Gastrocnemius medialis (tissue), 4 donors: Measurements from ENCODE around the gene CFAP46. TPM values are rescaled to one million over a fixed set of nuclear protein-coding genes. Genes with fewer than 3 reads are reported as not detected.

Experiments
- ATAC-seq, 2 donors: fragments of 150-250 bp; one replicate each; pipeline ENCODE4 v1.9.1; 2016
- DNase-seq, 2 donors: peaks; one replicate each; pipeline ENCODE4 v3.0.0-alpha.2; 2019
- H3K27ac ChIP-seq, 4 donors: fragments of 200-600 bp; sonication (generic); 1 replicate in 1 of 4; 2 replicates in 3 of 4; pipeline ENCODE4 v1.5.1; 2016 to 2018; ENCODE audit warnings: mild to moderate bottlenecking in 2 of 4, moderate library complexity in 1 of 4
- H3K27me3 ChIP-seq, 3 donors: fragments of 200-600 bp; sonication (generic) in 2 of 3; 1 replicate in 1 of 3; 2 replicates in 2 of 3; pipeline versions ENCODE4 v1.5.1 to v1.6.0; 2016 to 2019; ENCODE audit warnings: mild to moderate bottlenecking in 1 of 3, moderate library complexity in 1 of 3
- H3K36me3 ChIP-seq, 2 donors: fragments of 200-600 bp; sonication (generic) in 1 of 2; one replicate each; pipeline ENCODE4 v1.5.1; 2017 to 2018
- H3K4me1 ChIP-seq, 2 donors: fragments of 200-600 bp; sonication (generic) in 1 of 2; one replicate each; pipeline ENCODE4 v1.5.1; 2016 to 2017; ENCODE audit warnings: mild to moderate bottlenecking in 2 of 2
- H3K4me3 ChIP-seq, 4 donors: fragments of 200-600 bp; sonication (generic) in 3 of 4; 1 replicate in 1 of 4; 2 replicates in 3 of 4; pipeline ENCODE4 v1.5.1; 2016 to 2019; ENCODE audit warnings: mild to moderate bottlenecking in 2 of 4
- H3K9me3 ChIP-seq, 3 donors: fragments of 200-600 bp; sonication (generic) in 2 of 3; 1 replicate in 1 of 3; 2 replicates in 2 of 3; pipeline ENCODE4 v1.5.1; 2016 to 2019
- CTCF ChIP-seq, 5 experiments: fragments of 450-650 bp in 3 of 5; fragments of 200-600 bp in 2 of 5; sonication (generic) in 2 of 5; IDR thresholded peaks in 4 of 5; conservative IDR thresholded peaks in 1 of 5; 1 replicate in 4 of 5; 2 replicates in 1 of 5; pipeline ENCODE4 v1.5.1; 2016 to 2019; ENCODE audit warnings: antibody characterized with exemption in 5 of 5, mild to moderate bottlenecking in 3 of 5, moderate library complexity in 3 of 5
- POLR2A ChIP-seq, 2 donors: fragments of 450-650 bp; IDR thresholded peaks; one replicate each; pipeline ENCODE4 v1.6.1; 2017; ENCODE audit warnings: antibody characterized with exemption in 2 of 2, mild to moderate bottlenecking in 2 of 2, moderate library complexity in 2 of 2
- in situ Hi-C, 4 donors: fragments of 200-750 bp; cut with MboI; loops; one replicate each; pipeline versions ENCODE4 v1.15.0 to v1.8.0; 2017; ENCODE audit warnings: low sequenced_read_pairs in 4 of 4
- intact Hi-C: fragments of 100-400 bp; cut with DNase I; formaldehyde crosslinking; loops from one replicate; pipeline ENCODE4 v1.15.1; 2023; ENCODE audit warnings: low total_unique reads
- total RNA-seq, 4 donors: library from RNA; depleted of rRNA; stranded (reverse); fragments of >200 nt; gene quantifications; one replicate each; pipeline versions ENCODE4 v1.1.0 to v1.2.3, GENCODE V29; 2016

The CFAP46 gene
- total RNA-seq, 4 donors from 2014 or later, result 4.2 to 27.9 (median 11.9) TPM

DNA sequence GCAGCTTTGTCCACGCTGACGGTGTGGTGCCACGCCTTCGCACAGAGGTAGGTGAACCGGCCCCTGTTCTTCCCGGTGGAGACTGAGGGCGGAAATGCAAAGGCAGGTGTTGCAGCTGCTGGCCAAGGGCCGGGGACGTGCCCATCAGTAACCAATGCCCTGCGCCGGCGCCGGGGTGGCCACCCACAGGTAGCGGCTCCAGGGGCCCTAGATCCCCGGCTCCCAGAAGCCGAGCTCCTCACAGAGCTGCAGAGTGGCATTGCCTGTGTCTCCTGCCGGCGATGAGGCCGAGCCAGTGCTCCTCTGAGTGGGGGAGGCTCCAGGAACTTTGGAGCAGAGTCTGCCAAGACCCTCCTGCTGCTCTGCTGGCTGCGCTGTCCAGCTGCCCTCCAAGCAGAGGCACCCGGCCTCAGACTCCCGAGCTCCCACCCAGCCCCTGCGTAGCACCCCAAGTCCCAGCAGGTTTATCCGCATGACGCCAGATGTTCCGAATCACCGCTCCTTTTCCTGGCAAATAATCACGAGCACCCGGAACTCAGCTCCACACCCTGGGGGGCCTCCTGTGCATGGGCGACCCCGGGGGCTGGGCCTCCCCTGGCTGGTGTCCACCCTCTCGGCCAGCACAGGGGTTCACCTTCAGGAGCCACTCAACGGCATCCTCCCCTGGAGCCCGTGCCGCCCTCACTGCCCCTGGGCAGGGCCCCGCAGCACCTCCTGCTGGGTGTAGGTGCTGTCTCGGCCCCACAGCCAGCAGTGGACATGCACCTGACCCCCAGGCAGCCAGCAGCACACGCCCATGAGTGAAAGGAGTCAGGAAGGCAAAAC, 22.1 kb downstream of the CFAP46 start:
- no peaks in the 10 kb centered on the region for H3K36me3 ChIP-seq
- H3K27me3 ChIP-seq, result peaks cover 7 to 13% (median 12%) of the 10 kb centered on the region in 3 donors
- H3K27ac ChIP-seq, result no peak overlapping the region
- in situ Hi-C loops (no loop called here), intact Hi-C loops (no loop called here)
- no peaks in the 10 kb centered on the region for H3K4me1 ChIP-seq
- TF ChIP-seq POLR2A (IDR thresholded peaks at IDR 0.05) (no peak), CTCF (IDR thresholded peaks at IDR 0.05 in 4 of 5, conservative IDR thresholded peaks at IDR 0.05 in 1 of 5) (no peak)
- H3K9me3 ChIP-seq, result no peaks in the 10 kb centered on the region
- ATAC-seq (no peak), DNase-seq (no peak)
- H3K4me3 ChIP-seq, result no peak overlapping the region

GRCh38 chr10:132919374-132920100, 22.8 kb downstream of the CFAP46 start:
- in situ Hi-C loops (no loop called here), intact Hi-C loops (no loop called here)
- H3K27me3 ChIP-seq, result peaks cover 11 to 16% (median 12%) of the 10 kb centered on the region in 3 donors
- no peaks in the 10 kb centered on the region for H3K9me3 ChIP-seq
- H3K4me3 ChIP-seq, result no peak overlapping the region
- no peaks in the 10 kb centered on the region for H3K4me1 ChIP-seq
- no peak for DNase-seq
- H3K36me3 ChIP-seq, result no peaks in the 10 kb centered on the region
- H3K27ac ChIP-seq, result no peak overlapping the region
- no peak for ATAC-seq
- TF ChIP-seq CTCF (IDR thresholded peaks at IDR 0.05 in 4 of 5, conservative IDR thresholded peaks at IDR 0.05 in 1 of 5) (no peak), POLR2A (IDR thresholded peaks at IDR 0.05) (no peak)

GRCh38 chr10:132918617-132919373, 23.6 kb downstream of the CFAP46 start:
- intact Hi-C loops, result no loop called here
- no peak overlapping the region for H3K27ac ChIP-seq
- ATAC-seq (no peak), DNase-seq (no peak)
- no peaks in the 10 kb centered on the region for H3K4me1 ChIP-seq
- in situ Hi-C loops, result no loop called here
- no peak overlapping the region for H3K4me3 ChIP-seq
- H3K27me3 ChIP-seq, result peaks cover 11 to 16% (median 12%) of the 10 kb centered on the region in 3 donors
- no peaks in the 10 kb centered on the region for H3K36me3 ChIP-seq
- H3K9me3 ChIP-seq, result no peaks in the 10 kb centered on the region
- no peak for TF ChIP-seq POLR2A (IDR thresholded peaks at IDR 0.05)
- no peak for TF ChIP-seq CTCF (IDR thresholded peaks at IDR 0.05 in 4 of 5, conservative IDR thresholded peaks at IDR 0.05 in 1 of 5)

DNA sequence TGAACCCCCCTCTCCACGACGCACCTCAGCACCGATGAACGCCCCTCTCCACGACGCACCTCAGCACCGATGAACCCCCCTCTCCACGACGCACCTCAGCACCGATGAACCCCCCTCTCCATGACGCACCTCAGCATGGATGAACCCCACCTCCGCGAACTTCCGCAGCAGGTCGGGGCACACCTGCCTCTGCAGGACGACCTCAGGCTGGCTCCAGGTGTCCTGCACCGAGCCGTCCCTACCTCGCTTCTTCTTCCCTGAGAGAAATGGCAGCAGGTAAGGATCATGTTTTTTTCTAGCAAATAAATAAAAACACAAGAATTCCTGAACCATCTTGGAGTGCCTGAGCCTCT, 24.1 kb downstream of the CFAP46 start:
- Histone ChIP-seq H3K36me3 (no peaks in the 10 kb centered on the region), H3K27me3 (peaks cover 13 to 20% (median 16%) of the 10 kb centered on the region in 3 donors), H3K4me1 (no peaks in the 10 kb centered on the region), H3K27ac (no peak overlapping the region), H3K9me3 (no peaks in the 10 kb centered on the region), H3K4me3 (no peak overlapping the region)
- TF ChIP-seq CTCF (IDR thresholded peaks at IDR 0.05 in 4 of 5, conservative IDR thresholded peaks at IDR 0.05 in 1 of 5) (no peak), POLR2A (IDR thresholded peaks at IDR 0.05) (no peak)
- intact Hi-C loops (no loop called here), in situ Hi-C loops (no loop called here)
- ATAC-seq, result no peak
- DNase-seq, result no peak
